NB4 (cell line): Measurements from ENCODE around the gene MTHFD1L.

Source experiments
- POLR2A ChIP-seq: IDR thresholded peaks from 2 replicates; pipeline ENCODE4 v1.6.1; 2011; ENCODE audit warnings: mild to moderate bottlenecking; ENCODE audit not compliant: insufficient read length; ENCODE audit errors: extremely low read depth
- TF ChIP-seq, protein P1 (sequence below): IDR thresholded peaks from one replicate; pipeline ENCODE4 v1.5.1; 2012; ENCODE audit warnings: low read depth, low read length

DNA sequence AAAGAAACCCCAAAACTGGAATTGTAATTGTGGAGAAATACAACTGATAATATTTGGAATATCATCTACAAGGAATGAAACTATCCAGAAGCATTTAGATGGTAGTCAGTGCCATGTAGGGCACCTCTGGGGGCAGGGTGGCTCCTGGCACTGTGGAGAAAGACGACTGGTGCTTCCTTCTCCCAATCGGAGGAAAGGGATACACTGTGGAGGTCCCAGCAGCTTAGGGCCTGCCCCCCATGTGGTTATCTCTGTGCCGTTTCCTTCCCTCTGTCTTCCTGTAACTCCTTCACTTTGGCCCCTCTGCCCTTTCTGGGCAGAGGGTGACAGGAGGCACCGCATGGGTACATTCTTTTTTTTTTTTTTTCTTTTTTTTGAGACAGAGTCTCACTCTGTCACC, 178.4 kb downstream of the MTHFD1L start:
- TF ChIP-seq, protein P1, sequence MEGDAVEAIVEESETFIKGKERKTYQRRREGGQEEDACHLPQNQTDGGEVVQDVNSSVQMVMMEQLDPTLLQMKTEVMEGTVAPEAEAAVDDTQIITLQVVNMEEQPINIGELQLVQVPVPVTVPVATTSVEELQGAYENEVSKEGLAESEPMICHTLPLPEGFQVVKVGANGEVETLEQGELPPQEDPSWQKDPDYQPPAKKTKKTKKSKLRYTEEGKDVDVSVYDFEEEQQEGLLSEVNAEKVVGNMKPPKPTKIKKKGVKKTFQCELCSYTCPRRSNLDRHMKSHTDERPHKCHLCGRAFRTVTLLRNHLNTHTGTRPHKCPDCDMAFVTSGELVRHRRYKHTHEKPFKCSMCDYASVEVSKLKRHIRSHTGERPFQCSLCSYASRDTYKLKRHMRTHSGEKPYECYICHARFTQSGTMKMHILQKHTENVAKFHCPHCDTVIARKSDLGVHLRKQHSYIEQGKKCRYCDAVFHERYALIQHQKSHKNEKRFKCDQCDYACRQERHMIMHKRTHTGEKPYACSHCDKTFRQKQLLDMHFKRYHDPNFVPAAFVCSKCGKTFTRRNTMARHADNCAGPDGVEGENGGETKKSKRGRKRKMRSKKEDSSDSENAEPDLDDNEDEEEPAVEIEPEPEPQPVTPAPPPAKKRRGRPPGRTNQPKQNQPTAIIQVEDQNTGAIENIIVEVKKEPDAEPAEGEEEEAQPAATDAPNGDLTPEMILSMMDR, result no peak
- TF ChIP-seq POLR2A, result no peak
